H1 (cell line): ENCODE results near the gene ERC1. TPM values are rescaled to one million over a fixed set of nuclear protein-coding genes. Genes with fewer than 3 reads are reported as not detected.

Experiments
- CEBPB ChIP-seq: IDR thresholded peaks from 2 replicates; pipeline ENCODE4 v1.6.1; 2012; ENCODE audit warnings: low read depth, low read length
- GABPA ChIP-seq: IDR thresholded peaks from 2 replicates; pipeline ENCODE4 v1.6.1; 2011; ENCODE audit warnings: mild to moderate bottlenecking, low read length, moderate library complexity, borderline replicate concordance; ENCODE audit not compliant: insufficient read depth
- NANOG ChIP-seq: IDR thresholded peaks from 2 replicates; pipeline ENCODE4 v1.6.1; 2011; ENCODE audit warnings: low read length, low read depth, mild to moderate bottlenecking, inconsistent platforms; ENCODE audit not compliant: insufficient read depth, poor library complexity, severe bottlenecking
- RFX5 ChIP-seq: IDR thresholded peaks from 2 replicates; pipeline ENCODE4 v1.6.1; 2011; ENCODE audit warnings: low read depth, low read length, improper control_type of control experiment, borderline replicate concordance
- RXRA ChIP-seq: IDR thresholded peaks from 2 replicates; pipeline ENCODE4 v1.6.1; 2011; ENCODE audit warnings: low read depth, mild to moderate bottlenecking, low read length, moderate library complexity; ENCODE audit not compliant: insufficient read depth
- SAP30 ChIP-seq: fragments of 300-600 bp; sonication (generic); IDR thresholded peaks from 2 replicates; pipeline ENCODE4 v1.7.1; 2012; ENCODE audit warnings: low read length, moderate library complexity, mild to moderate bottlenecking, inconsistent platforms; ENCODE audit not compliant: insufficient read depth, insufficient replicate concordance
- SIX5 ChIP-seq: IDR thresholded peaks from 2 replicates; pipeline ENCODE4 v1.6.1; 2011; ENCODE audit warnings: mild to moderate bottlenecking, low read depth, low read length
- SP1 ChIP-seq: IDR thresholded peaks from 2 replicates; pipeline ENCODE4 v1.6.1; 2011; ENCODE audit warnings: low read depth, low read length
- TAF7 ChIP-seq: optimal IDR thresholded peaks from 2 replicates; pipeline ENCODE3; 2011; ENCODE audit warnings: low read depth, mild to moderate bottlenecking, inconsistent platforms, low read length, moderate library complexity, borderline replicate concordance
- polyA plus RNA-seq, 7 experiments: library from polyadenylated mRNA; depleted of rRNA in 3 of 7; stranded (reverse) in 5 of 7; unstranded in 2 of 7; fragments of >200 nt in 5 of 7; fragments of 200-250 nt in 2 of 7; gene quantifications; 1 replicate in 5 of 7; 2 replicates in 1 of 7; 4 replicates in 1 of 7; pipeline versions ENCODE4 v1.2.1 to v1.2.3, GENCODE V29; 2011 to 2013; ENCODE audit warnings: missing spikeins in 2 of 7, mixed read lengths in 2 of 7
- total RNA-seq: library from RNA; stranded (reverse); fragmentation: NEBNext Ultra II Directional; extraction: Animal tissue kit (Norgen Biotek cat#: 25700); gene quantifications from 2 replicates; pipeline ENCODE4 v1.2.1, GENCODE V29; 2021
- TF ChIP-seq, protein P1 (sequence below): fragments of 300-600 bp; sonication (generic); IDR thresholded peaks from 2 replicates; pipeline ENCODE4 v1.7.1; 2012; ENCODE audit warnings: low read length, moderate library complexity, mild to moderate bottlenecking, inconsistent platforms; ENCODE audit not compliant: insufficient replicate concordance
- TF ChIP-seq, protein P2 (sequence below): IDR thresholded peaks from 2 replicates; pipeline ENCODE4 v1.6.1; 2012; ENCODE audit warnings: inconsistent platforms

The ERC1 gene
- total and polyA plus RNA-seq, 2 of the 8 experiments (the other 6 are each of a cell fraction or from before 2014, with no cell fraction given): 7.8 to 45.7 TPM

DNA sequence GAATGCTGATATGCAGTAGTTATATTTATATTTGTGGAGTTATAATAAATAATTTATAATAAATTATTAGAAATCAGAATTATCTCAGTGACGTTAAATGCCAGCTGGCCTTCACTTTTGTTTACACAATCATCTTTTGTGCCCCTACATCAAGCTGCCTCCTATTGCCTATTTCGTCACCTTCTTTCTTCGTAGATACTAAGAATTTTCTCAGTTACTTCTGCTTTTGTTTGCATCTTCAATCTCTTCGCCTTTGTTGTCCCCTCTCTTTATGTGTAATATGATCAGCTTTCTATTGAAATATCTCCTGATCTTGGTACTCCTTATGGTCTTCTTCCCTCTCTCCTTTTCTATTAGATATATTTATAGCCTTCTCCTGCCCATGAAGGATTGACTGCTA lies 197.0 kb downstream of the ERC1 start (continued):
- TF ChIP-seq, protein P1, sequence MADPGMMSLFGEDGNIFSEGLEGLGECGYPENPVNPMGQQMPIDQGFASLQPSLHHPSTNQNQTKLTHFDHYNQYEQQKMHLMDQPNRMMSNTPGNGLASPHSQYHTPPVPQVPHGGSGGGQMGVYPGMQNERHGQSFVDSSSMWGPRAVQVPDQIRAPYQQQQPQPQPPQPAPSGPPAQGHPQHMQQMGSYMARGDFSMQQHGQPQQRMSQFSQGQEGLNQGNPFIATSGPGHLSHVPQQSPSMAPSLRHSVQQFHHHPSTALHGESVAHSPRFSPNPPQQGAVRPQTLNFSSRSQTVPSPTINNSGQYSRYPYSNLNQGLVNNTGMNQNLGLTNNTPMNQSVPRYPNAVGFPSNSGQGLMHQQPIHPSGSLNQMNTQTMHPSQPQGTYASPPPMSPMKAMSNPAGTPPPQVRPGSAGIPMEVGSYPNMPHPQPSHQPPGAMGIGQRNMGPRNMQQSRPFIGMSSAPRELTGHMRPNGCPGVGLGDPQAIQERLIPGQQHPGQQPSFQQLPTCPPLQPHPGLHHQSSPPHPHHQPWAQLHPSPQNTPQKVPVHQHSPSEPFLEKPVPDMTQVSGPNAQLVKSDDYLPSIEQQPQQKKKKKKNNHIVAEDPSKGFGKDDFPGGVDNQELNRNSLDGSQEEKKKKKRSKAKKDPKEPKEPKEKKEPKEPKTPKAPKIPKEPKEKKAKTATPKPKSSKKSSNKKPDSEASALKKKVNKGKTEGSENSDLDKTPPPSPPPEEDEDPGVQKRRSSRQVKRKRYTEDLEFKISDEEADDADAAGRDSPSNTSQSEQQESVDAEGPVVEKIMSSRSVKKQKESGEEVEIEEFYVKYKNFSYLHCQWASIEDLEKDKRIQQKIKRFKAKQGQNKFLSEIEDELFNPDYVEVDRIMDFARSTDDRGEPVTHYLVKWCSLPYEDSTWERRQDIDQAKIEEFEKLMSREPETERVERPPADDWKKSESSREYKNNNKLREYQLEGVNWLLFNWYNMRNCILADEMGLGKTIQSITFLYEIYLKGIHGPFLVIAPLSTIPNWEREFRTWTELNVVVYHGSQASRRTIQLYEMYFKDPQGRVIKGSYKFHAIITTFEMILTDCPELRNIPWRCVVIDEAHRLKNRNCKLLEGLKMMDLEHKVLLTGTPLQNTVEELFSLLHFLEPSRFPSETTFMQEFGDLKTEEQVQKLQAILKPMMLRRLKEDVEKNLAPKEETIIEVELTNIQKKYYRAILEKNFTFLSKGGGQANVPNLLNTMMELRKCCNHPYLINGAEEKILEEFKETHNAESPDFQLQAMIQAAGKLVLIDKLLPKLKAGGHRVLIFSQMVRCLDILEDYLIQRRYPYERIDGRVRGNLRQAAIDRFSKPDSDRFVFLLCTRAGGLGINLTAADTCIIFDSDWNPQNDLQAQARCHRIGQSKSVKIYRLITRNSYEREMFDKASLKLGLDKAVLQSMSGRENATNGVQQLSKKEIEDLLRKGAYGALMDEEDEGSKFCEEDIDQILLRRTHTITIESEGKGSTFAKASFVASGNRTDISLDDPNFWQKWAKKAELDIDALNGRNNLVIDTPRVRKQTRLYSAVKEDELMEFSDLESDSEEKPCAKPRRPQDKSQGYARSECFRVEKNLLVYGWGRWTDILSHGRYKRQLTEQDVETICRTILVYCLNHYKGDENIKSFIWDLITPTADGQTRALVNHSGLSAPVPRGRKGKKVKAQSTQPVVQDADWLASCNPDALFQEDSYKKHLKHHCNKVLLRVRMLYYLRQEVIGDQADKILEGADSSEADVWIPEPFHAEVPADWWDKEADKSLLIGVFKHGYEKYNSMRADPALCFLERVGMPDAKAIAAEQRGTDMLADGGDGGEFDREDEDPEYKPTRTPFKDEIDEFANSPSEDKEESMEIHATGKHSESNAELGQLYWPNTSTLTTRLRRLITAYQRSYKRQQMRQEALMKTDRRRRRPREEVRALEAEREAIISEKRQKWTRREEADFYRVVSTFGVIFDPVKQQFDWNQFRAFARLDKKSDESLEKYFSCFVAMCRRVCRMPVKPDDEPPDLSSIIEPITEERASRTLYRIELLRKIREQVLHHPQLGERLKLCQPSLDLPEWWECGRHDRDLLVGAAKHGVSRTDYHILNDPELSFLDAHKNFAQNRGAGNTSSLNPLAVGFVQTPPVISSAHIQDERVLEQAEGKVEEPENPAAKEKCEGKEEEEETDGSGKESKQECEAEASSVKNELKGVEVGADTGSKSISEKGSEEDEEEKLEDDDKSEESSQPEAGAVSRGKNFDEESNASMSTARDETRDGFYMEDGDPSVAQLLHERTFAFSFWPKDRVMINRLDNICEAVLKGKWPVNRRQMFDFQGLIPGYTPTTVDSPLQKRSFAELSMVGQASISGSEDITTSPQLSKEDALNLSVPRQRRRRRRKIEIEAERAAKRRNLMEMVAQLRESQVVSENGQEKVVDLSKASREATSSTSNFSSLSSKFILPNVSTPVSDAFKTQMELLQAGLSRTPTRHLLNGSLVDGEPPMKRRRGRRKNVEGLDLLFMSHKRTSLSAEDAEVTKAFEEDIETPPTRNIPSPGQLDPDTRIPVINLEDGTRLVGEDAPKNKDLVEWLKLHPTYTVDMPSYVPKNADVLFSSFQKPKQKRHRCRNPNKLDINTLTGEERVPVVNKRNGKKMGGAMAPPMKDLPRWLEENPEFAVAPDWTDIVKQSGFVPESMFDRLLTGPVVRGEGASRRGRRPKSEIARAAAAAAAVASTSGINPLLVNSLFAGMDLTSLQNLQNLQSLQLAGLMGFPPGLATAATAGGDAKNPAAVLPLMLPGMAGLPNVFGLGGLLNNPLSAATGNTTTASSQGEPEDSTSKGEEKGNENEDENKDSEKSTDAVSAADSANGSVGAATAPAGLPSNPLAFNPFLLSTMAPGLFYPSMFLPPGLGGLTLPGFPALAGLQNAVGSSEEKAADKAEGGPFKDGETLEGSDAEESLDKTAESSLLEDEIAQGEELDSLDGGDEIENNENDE: no peak
- TF ChIP-seq CEBPB (no peak), RXRA (no peak), SIX5 (no peak), SP1 (no peak), NANOG (no peak), GABPA (no peak), SAP30 (no peak), TAF7 (no peak), RFX5 (no peak)
- TF ChIP-seq, protein P2, sequence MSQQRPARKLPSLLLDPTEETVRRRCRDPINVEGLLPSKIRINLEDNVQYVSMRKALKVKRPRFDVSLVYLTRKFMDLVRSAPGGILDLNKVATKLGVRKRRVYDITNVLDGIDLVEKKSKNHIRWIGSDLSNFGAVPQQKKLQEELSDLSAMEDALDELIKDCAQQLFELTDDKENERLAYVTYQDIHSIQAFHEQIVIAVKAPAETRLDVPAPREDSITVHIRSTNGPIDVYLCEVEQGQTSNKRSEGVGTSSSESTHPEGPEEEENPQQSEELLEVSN: no peak
